Ishikawa (cell line): ENCODE results near the gene GDF2.

Source experiments
- EP300 ChIP-seq: IDR thresholded peaks from 2 replicates; pipeline ENCODE4 v1.6.1; 2012; ENCODE audit warnings: borderline replicate concordance
- YY1 ChIP-seq: IDR thresholded peaks from 2 replicates; pipeline ENCODE4 v1.6.1; 2012; ENCODE audit warnings: low read depth
- TF ChIP-seq, protein P1 (sequence below): IDR thresholded peaks from 2 replicates; pipeline ENCODE4 v1.6.1; 2012

DNA sequence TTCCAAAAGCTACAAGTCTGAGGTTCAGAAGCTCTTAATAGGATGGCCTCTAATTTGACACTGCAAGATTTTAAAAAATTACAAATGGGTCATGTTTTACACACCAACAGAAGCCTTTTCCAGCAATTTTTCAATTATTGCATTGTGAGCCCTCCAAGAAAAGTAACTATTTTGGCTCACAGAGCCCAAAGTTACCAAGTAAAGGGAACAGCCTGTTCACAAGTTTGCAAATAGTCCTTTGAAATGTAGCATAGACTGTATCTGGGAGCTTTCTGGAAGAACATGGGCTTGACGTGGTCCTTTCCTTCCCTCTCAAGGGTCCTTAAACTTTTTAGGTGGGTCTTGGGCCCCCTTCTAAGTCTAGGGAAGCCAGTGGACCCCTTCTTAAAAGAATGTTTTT lies 23.5 kb upstream of the GDF2 start:
- TF ChIP-seq, protein P1, sequence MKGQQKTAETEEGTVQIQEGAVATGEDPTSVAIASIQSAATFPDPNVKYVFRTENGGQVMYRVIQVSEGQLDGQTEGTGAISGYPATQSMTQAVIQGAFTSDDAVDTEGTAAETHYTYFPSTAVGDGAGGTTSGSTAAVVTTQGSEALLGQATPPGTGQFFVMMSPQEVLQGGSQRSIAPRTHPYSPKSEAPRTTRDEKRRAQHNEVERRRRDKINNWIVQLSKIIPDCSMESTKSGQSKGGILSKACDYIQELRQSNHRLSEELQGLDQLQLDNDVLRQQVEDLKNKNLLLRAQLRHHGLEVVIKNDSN: no peak
- TF ChIP-seq YY1: no peak
- TF ChIP-seq EP300: no peak
